ENCODE data around the gene PRR36.
A peak's percentile ranks its signal among the peaks of the same experiment; 100 is the strongest.

PRR36 gene

GRCh38 chr19:7866399-7867091 is 7.6 kb downstream of the PRR36 start:
- peak overlapping the region; percentile 87 for H3K9ac ChIP-seq (ENCODE audit: low read depth, low read length, poor library complexity)
- H3K9me3 ChIP-seq (replicated peaks in 1 of 2; ENCODE audit: control insufficient read depth in 2 of 2, insufficient read depth in 1 of 2, low read depth in 1 of 2, low read length in 2 of 2): no peaks in the 10 kb centered on the region
- H2BK12ac ChIP-seq (ENCODE audit: low read length): no peak overlapping the region
- no peak overlapping the region for H3K4me2 ChIP-seq (ENCODE audit: insufficient read depth, low read length, poor library complexity, severe bottlenecking)
- H3K36me3 ChIP-seq (replicated peaks in 1 of 2; ENCODE audit: control insufficient read depth in 2 of 2, insufficient read depth in 2 of 2, low read length in 2 of 2): peaks cover 2 to 18% of the 10 kb centered on the region in 2 donors
- H2BK5ac ChIP-seq (ENCODE audit: low read length): no peak overlapping the region
- no peak overlapping the region for H3K14ac ChIP-seq (ENCODE audit: low read length)
- peak overlapping the region; percentile 16 for H3K23ac ChIP-seq (ENCODE audit: low read depth, low read length, poor library complexity)
- H2AFZ ChIP-seq (ENCODE audit: low read length): no peak overlapping the region
- WGBS, 2 donors (ENCODE audit: extremely low coverage in 2 of 2, insufficient read length in 2 of 2, insufficient replicate concordance in 1 of 2): no CpG with 5 or more reads among the region's 12 CpGs
- H2AK5ac ChIP-seq (ENCODE audit: low read depth, low read length): peak overlapping the region; percentile 42
- H4K91ac ChIP-seq (ENCODE audit: low read depth, low read length, poor library complexity): no peak overlapping the region
- no peak overlapping the region for H2BK15ac ChIP-seq (ENCODE audit: low read length)
- H3K79me1 ChIP-seq (ENCODE audit: low read depth, low read length): peaks cover 2% of the 10 kb centered on the region
- H3K18ac ChIP-seq (ENCODE audit: low read length): peak overlapping the region; percentile 48
- H2BK120ac ChIP-seq (ENCODE audit: low read depth, low read length): no peak overlapping the region
- no peak overlapping the region for H3K4ac ChIP-seq (ENCODE audit: low read length)
- H3K4me1 ChIP-seq (ENCODE audit: control insufficient read depth in 2 of 2, insufficient read depth in 1 of 2, low read depth in 1 of 2, low read length in 2 of 2): peaks cover 18 to 29% of the 10 kb centered on the region in 2 donors
- H3K4me3 ChIP-seq (ENCODE audit: low read length in 2 of 2): peak overlapping the region in 1 of 2 donors; percentile 31
- no peak overlapping the region for H4K8ac ChIP-seq (ENCODE audit: low read depth, low read length)
- H3K27me3 ChIP-seq (ENCODE audit: control insufficient read depth in 3 of 3, insufficient read depth in 3 of 3, low read depth in 1 of 3, low read length in 3 of 3): peaks cover 0 to 30% (median 7%) of the 10 kb centered on the region in 3 experiments
- no peak overlapping the region for H3K27ac ChIP-seq (replicated peaks; ENCODE audit: low read length)
- no peak for DNase-seq (ENCODE audit: low spot score)

- Histone ChIP-seq H3K36me3 (replicated peaks in 1 of 2; ENCODE audit: control insufficient read depth in 2 of 2, insufficient read depth in 2 of 2, low read length in 2 of 2) (peaks cover 2 to 18% of the 10 kb centered on the region in 2 donors), H2BK5ac (ENCODE audit: low read length) (no peak overlapping the region), H3K4ac (ENCODE audit: low read length) (no peak overlapping the region), H2BK120ac (ENCODE audit: low read depth, low read length) (no peak overlapping the region), H2BK12ac (ENCODE audit: low read length) (no peak overlapping the region), H3K9ac (ENCODE audit: low read depth, low read length, poor library complexity) (no peak overlapping the region), H3K14ac (ENCODE audit: low read length) (no peak overlapping the region), H2BK15ac (ENCODE audit: low read length) (no peak overlapping the region), H2AFZ (ENCODE audit: low read length) (no peak overlapping the region), H3K9me3 (replicated peaks in 1 of 2; ENCODE audit: control insufficient read depth in 2 of 2, insufficient read depth in 1 of 2, low read depth in 1 of 2, low read length in 2 of 2) (no peaks in the 10 kb centered on the region), H3K27me3 (ENCODE audit: control insufficient read depth in 3 of 3, insufficient read depth in 3 of 3, low read depth in 1 of 3, low read length in 3 of 3) (peaks cover 0 to 42% (median 12%) of the 10 kb centered on the region in 3 experiments), H3K27ac (replicated peaks; ENCODE audit: low read length) (no peak overlapping the region), H3K23ac (ENCODE audit: low read depth, low read length, poor library complexity) (peak overlapping the region; percentile 10), H3K4me3 (ENCODE audit: low read length in 2 of 2) (no peak overlapping the region), H3K4me1 (ENCODE audit: control insufficient read depth in 2 of 2, insufficient read depth in 1 of 2, low read depth in 1 of 2, low read length in 2 of 2) (peaks cover 11 to 22% of the 10 kb centered on the region in 2 donors), H3K18ac (ENCODE audit: low read length) (no peak overlapping the region), H3K4me2 (ENCODE audit: insufficient read depth, low read length, poor library complexity, severe bottlenecking) (no peak overlapping the region), H4K91ac (ENCODE audit: low read depth, low read length, poor library complexity) (no peak overlapping the region), H4K8ac (ENCODE audit: low read depth, low read length) (no peak overlapping the region), H2AK5ac (ENCODE audit: low read depth, low read length) (no peak overlapping the region), H3K79me1 (ENCODE audit: low read depth, low read length) (peaks cover 2% of the 10 kb centered on the region)
- no peak for DNase-seq (ENCODE audit: low spot score)
- no CpG with 5 or more reads among the region's 10 CpGs for WGBS, 2 donors (ENCODE audit: extremely low coverage in 2 of 2, insufficient read length in 2 of 2, insufficient replicate concordance in 1 of 2)
These were observed 8.8 kb downstream of the PRR36 start for GRCh38 chr19:7865262-7865911.

GRCh38 chr19:7864690-7865074 is 9.5 kb downstream of the PRR36 start:
- Histone ChIP-seq H3K4me2 (ENCODE audit: insufficient read depth, low read length, poor library complexity, severe bottlenecking) (no peak overlapping the region), H3K27me3 (ENCODE audit: control insufficient read depth in 3 of 3, insufficient read depth in 3 of 3, low read depth in 1 of 3, low read length in 3 of 3) (peaks cover 0 to 45% (median 12%) of the 10 kb centered on the region in 3 experiments), H3K79me1 (ENCODE audit: low read depth, low read length) (peaks cover 2% of the 10 kb centered on the region), H2AK5ac (ENCODE audit: low read depth, low read length) (peak overlapping the region; percentile 91), H4K91ac (ENCODE audit: low read depth, low read length, poor library complexity) (no peak overlapping the region), H2AFZ (ENCODE audit: low read length) (no peak overlapping the region), H3K9me3 (replicated peaks in 1 of 2; ENCODE audit: control insufficient read depth in 2 of 2, insufficient read depth in 1 of 2, low read depth in 1 of 2, low read length in 2 of 2) (no peaks in the 10 kb centered on the region), H3K23ac (ENCODE audit: low read depth, low read length, poor library complexity) (no peak overlapping the region), H3K27ac (replicated peaks; ENCODE audit: low read length) (no peak overlapping the region), H3K4me3 (ENCODE audit: low read length in 2 of 2) (no peak overlapping the region), H2BK15ac (ENCODE audit: low read length) (no peak overlapping the region), H3K9ac (ENCODE audit: low read depth, low read length, poor library complexity) (peak overlapping the region; percentile 7), H3K14ac (ENCODE audit: low read length) (no peak overlapping the region), H2BK120ac (ENCODE audit: low read depth, low read length) (no peak overlapping the region), H3K4me1 (ENCODE audit: control insufficient read depth in 2 of 2, insufficient read depth in 1 of 2, low read depth in 1 of 2, low read length in 2 of 2) (peaks cover 11 to 20% of the 10 kb centered on the region in 2 donors), H2BK5ac (ENCODE audit: low read length) (no peak overlapping the region), H4K8ac (ENCODE audit: low read depth, low read length) (no peak overlapping the region), H2BK12ac (ENCODE audit: low read length) (no peak overlapping the region), H3K18ac (ENCODE audit: low read length) (no peak overlapping the region), H3K36me3 (replicated peaks in 1 of 2; ENCODE audit: control insufficient read depth in 2 of 2, insufficient read depth in 2 of 2, low read length in 2 of 2) (peaks cover 2 to 18% of the 10 kb centered on the region in 2 donors), H3K4ac (ENCODE audit: low read length) (no peak overlapping the region)
- DNase-seq (ENCODE audit: low spot score): no peak
- no CpG with 5 or more reads among the region's 18 CpGs for WGBS, 2 donors (ENCODE audit: extremely low coverage in 2 of 2, insufficient read length in 2 of 2, insufficient replicate concordance in 1 of 2)

GRCh38 chr19:7863971-7864689 is 10.1 kb downstream of the PRR36 start:
- Histone ChIP-seq H3K4me3 (ENCODE audit: low read length in 2 of 2) (no peak overlapping the region), H3K4me2 (ENCODE audit: insufficient read depth, low read length, poor library complexity, severe bottlenecking) (no peak overlapping the region), H2AK5ac (ENCODE audit: low read depth, low read length) (peak overlapping the region; percentile 91), H3K9me3 (replicated peaks in 1 of 2; ENCODE audit: control insufficient read depth in 2 of 2, insufficient read depth in 1 of 2, low read depth in 1 of 2, low read length in 2 of 2) (no peaks in the 10 kb centered on the region), H2BK5ac (ENCODE audit: low read length) (peak overlapping the region; percentile 35), H2BK120ac (ENCODE audit: low read depth, low read length) (no peak overlapping the region), H2BK15ac (ENCODE audit: low read length) (no peak overlapping the region), H3K14ac (ENCODE audit: low read length) (no peak overlapping the region), H2AFZ (ENCODE audit: low read length) (no peak overlapping the region), H4K91ac (ENCODE audit: low read depth, low read length, poor library complexity) (no peak overlapping the region), H3K23ac (ENCODE audit: low read depth, low read length, poor library complexity) (peak overlapping the region; percentile 3), H4K8ac (ENCODE audit: low read depth, low read length) (no peak overlapping the region), H3K18ac (ENCODE audit: low read length) (no peak overlapping the region), H3K27ac (replicated peaks; ENCODE audit: low read length) (no peak overlapping the region), H3K36me3 (replicated peaks in 1 of 2; ENCODE audit: control insufficient read depth in 2 of 2, insufficient read depth in 2 of 2, low read length in 2 of 2) (peaks cover 2 to 18% of the 10 kb centered on the region in 2 donors), H3K4me1 (ENCODE audit: control insufficient read depth in 2 of 2, insufficient read depth in 1 of 2, low read depth in 1 of 2, low read length in 2 of 2) (peaks cover 11 to 19% of the 10 kb centered on the region in 2 donors), H3K79me1 (ENCODE audit: low read depth, low read length) (peaks cover 2% of the 10 kb centered on the region), H3K27me3 (ENCODE audit: control insufficient read depth in 3 of 3, insufficient read depth in 3 of 3, low read depth in 1 of 3, low read length in 3 of 3) (peaks cover 0 to 47% (median 12%) of the 10 kb centered on the region in 3 experiments), H3K4ac (ENCODE audit: low read length) (no peak overlapping the region), H2BK12ac (ENCODE audit: low read length) (no peak overlapping the region), H3K9ac (ENCODE audit: low read depth, low read length, poor library complexity) (no peak overlapping the region)
- no CpG with 5 or more reads among the region's 21 CpGs for WGBS, 2 donors (ENCODE audit: extremely low coverage in 2 of 2, insufficient read length in 2 of 2, insufficient replicate concordance in 1 of 2)
- DNase-seq (ENCODE audit: low spot score): no peak
